ENCODE measurements around the gene MVK. TPM values are rescaled to one million over a fixed set of nuclear protein-coding genes. Genes with fewer than 3 reads are reported as not detected.

MVK gene
- total and polyA plus RNA-seq, 2 experiments from 2014 or later, result 16.7 to 40.1 TPM

- Histone ChIP-seq H3K4me3 (no peak overlapping the region), H3K4me2 (no peak overlapping the region), H3F3A (replicated peaks; ENCODE audit: low read depth) (0 out of 2 replicates have a peak, but pooled peaks cover 2% of the 10 kb centered on the region), H3K79me2 (replicated peaks; ENCODE audit: insufficient read depth) (no peaks in the 10 kb centered on the region), H3K36me3 (ENCODE audit: insufficient read depth) (no peaks in the 10 kb centered on the region), H3K27ac (ENCODE audit: low read depth) (no peak overlapping the region), H3K9me2 (ENCODE audit: insufficient read depth) (no peaks in the 10 kb centered on the region), H3K27me3 (ENCODE audit: insufficient read depth) (no peaks in the 10 kb centered on the region), H4K20me1 (replicated peaks; ENCODE audit: insufficient read depth) (no peaks in the 10 kb centered on the region), H3K4me1 (ENCODE audit: insufficient read depth) (peaks cover 6% of the 10 kb centered on the region; the same call in 1 of the 2 replicates), H2AFZ (no peak overlapping the region)
- Mint-ChIP-seq H3K27me3 (ENCODE audit: insufficient read depth, low read depth, poor library complexity) (peaks cover 10% of the 10 kb centered on the region), H3K27ac (no peak overlapping the region), H3K4me1 (peaks cover 12% of the 10 kb centered on the region), H3K4me3 (no peak overlapping the region), H3K36me3 (ENCODE audit: low read depth) (no peaks in the 10 kb centered on the region), H3K9me3 (no peaks in the 10 kb centered on the region)
- no peak for TF ChIP-seq ETS1 (IDR thresholded peaks at IDR 0.05)
- TF ChIP-seq JUNB (IDR thresholded peaks at IDR 0.05; ENCODE audit: unreplicated experiment), result no peak
- no peak for TF ChIP-seq ZNF114 (CRISPR knock-in tag; IDR thresholded peaks at IDR 0.05)
- no peak for TF ChIP-seq POLR2AphosphoS5 (IDR thresholded peaks at IDR 0.05; ENCODE audit: low read depth)
- no peak for TF ChIP-seq CTCF (conservative IDR thresholded peaks at IDR 0.05; ENCODE audit: low read depth in 2 of 2)
- no peak for TF ChIP-seq EZH2 (IDR thresholded peaks at IDR 0.05; ENCODE audit: low read depth, unreplicated experiment)
- no peak for TF ChIP-seq NANOG (IDR thresholded peaks at IDR 0.05; ENCODE audit: borderline replicate concordance)
- no peak for TF ChIP-seq ZNF331 (CRISPR knock-in tag; IDR thresholded peaks at IDR 0.05; ENCODE audit: low read depth)
- no peak for TF ChIP-seq CREB1 (CRISPR knock-in tag; IDR thresholded peaks at IDR 0.05; ENCODE audit: low read depth)
- no peak for TF ChIP-seq EZH2phosphoT487 (IDR thresholded peaks at IDR 0.05; ENCODE audit: unreplicated experiment)
- TF ChIP-seq STAT1 (IDR thresholded peaks at IDR 0.05; ENCODE audit: unreplicated experiment), result no peak
- TF ChIP-seq REST (IDR thresholded peaks at IDR 0.05; ENCODE audit: unreplicated experiment), result no peak
- no peak for TF ChIP-seq ZNF462 (CRISPR knock-in tag; IDR thresholded peaks at IDR 0.05)
- ATAC-seq (no peak), DNase-seq (ENCODE audit: low spot score) (no peak)
Measured at GRCh38 chr12:109608270-109608669, 34.7 kb downstream of the MVK start.
